Ovary (tissue), 3 donors: ENCODE measurements around the gene BRSK2.

Experiments used
- POLR2A ChIP-seq: fragments of 450-650 bp; IDR thresholded peaks from one replicate; pipeline ENCODE4 v1.6.1; 2017; ENCODE audit warnings: antibody characterized with exemption, mild to moderate bottlenecking, moderate library complexity
- TF ChIP-seq, protein P1 (sequence below), 3 donors: fragments of 450-650 bp in 2 of 3; fragments of 200-600 bp in 1 of 3; IDR thresholded peaks; one replicate each; pipeline versions ENCODE4 v1.5.1 to v1.8.0; 2016 to 2022; ENCODE audit warnings: antibody characterized with exemption in 3 of 3, mild to moderate bottlenecking in 1 of 3
- donor health status: DM: no; HTN: no; CAD: no.

DNA sequence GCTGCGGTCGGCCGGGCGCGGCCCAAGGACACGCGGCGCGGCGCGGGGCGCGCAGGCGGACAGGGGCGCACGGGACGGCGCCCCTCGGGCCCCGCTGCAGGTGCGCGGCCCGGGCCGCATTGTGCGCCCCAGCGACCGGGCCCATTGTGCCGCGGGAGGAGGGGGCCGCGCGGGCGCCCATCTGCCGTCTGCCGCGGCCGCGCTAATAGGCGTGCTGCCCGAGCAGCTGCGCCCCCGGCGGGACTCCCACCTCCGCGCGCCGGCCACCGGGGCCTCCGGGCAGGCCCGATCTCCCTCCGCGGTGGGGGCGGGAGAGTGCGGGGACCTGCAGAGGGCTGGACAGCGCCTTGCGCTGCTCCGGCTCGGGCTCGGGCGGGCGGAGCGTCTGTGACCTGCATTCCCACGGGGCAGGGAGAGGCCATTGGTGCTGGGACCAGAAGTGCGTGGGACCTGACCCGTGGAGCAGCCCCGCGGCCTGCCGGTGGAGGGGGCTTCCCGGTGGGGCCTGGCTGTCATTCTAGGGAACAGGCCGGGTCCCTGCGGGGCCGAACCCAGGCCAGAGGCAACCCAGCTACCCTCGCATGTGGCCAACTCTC, 933 bp downstream of the BRSK2 start:
- TF ChIP-seq, protein P1, sequence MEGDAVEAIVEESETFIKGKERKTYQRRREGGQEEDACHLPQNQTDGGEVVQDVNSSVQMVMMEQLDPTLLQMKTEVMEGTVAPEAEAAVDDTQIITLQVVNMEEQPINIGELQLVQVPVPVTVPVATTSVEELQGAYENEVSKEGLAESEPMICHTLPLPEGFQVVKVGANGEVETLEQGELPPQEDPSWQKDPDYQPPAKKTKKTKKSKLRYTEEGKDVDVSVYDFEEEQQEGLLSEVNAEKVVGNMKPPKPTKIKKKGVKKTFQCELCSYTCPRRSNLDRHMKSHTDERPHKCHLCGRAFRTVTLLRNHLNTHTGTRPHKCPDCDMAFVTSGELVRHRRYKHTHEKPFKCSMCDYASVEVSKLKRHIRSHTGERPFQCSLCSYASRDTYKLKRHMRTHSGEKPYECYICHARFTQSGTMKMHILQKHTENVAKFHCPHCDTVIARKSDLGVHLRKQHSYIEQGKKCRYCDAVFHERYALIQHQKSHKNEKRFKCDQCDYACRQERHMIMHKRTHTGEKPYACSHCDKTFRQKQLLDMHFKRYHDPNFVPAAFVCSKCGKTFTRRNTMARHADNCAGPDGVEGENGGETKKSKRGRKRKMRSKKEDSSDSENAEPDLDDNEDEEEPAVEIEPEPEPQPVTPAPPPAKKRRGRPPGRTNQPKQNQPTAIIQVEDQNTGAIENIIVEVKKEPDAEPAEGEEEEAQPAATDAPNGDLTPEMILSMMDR (IDR thresholded peaks at IDR 0.05): no peak
- TF ChIP-seq POLR2A: no peak
